ENCODE results near the gene MAP2K1. TPM values are rescaled to one million over a fixed set of nuclear protein-coding genes. Genes with fewer than 3 reads are reported as not detected.
"Not testable (repeated sequence)": the region's sequence is repeated elsewhere in the genome, so short reads cannot be mapped to it uniquely, and the experiment has no call there.

MAP2K1 gene
- total and polyA plus RNA-seq, 2 donors from 2014 or later: 33.1 to 49.4 TPM

- peaks cover 11 to 46% (median 31%) of the 10 kb centered on the region in 3 donors for H3K36me3 ChIP-seq (ENCODE audit: control insufficient read depth in 2 of 3, insufficient read depth in 3 of 3, low read length in 3 of 3)
- H3K4me1 ChIP-seq (ENCODE audit: control insufficient read depth in 2 of 3, insufficient read depth in 2 of 3, low read depth in 1 of 3, low read length in 3 of 3): peaks cover 3 to 17% (median 7%) of the 10 kb centered on the region in 3 donors
- H3K9ac ChIP-seq (ENCODE audit: low read length in 3 of 3): no peak overlapping the region
- H3K27me3 ChIP-seq (ENCODE audit: control insufficient read depth, insufficient read depth, low read length): no peaks in the 10 kb centered on the region
- no peak for TF ChIP-seq CTCF (IDR thresholded peaks at IDR 0.05; ENCODE audit: borderline replicate concordance, extremely low read depth, insufficient read depth)
- intact Hi-C loops (cut with DNase I): no loop called here
- no peak overlapping the region for H3K4me3 ChIP-seq (ENCODE audit: low read length in 3 of 3)
- FAIRE-seq: no peak
- H3K9me3 ChIP-seq (ENCODE audit: control insufficient read depth in 2 of 3, insufficient read depth in 1 of 3, low read length in 3 of 3): no peaks in the 10 kb centered on the region
- no peak for DNase-seq
- no peak overlapping the region for H3K27ac ChIP-seq (ENCODE audit: low read depth in 2 of 2, low read length in 2 of 2)
These were observed 115.8 kb downstream of the MAP2K1 start for GRCh38 chr15:66502491-66502890.

GRCh38 chr15:66503041-66503648 is 116.4 kb downstream of the MAP2K1 start:
- H3K9me3 ChIP-seq (ENCODE audit: control insufficient read depth in 2 of 3, insufficient read depth in 1 of 3, low read length in 3 of 3); FAIRE-seq; H3K27me3 ChIP-seq (ENCODE audit: control insufficient read depth, insufficient read depth, low read length); DNase-seq; H3K27ac ChIP-seq (ENCODE audit: low read depth in 2 of 2, low read length in 2 of 2); intact Hi-C loops (cut with DNase I): not testable (repeated sequence)
- Histone ChIP-seq H3K4me1 (ENCODE audit: control insufficient read depth in 2 of 3, insufficient read depth in 2 of 3, low read depth in 1 of 3, low read length in 3 of 3) (peaks cover 3 to 13% (median 6%) of the 10 kb centered on the region in 3 donors), H3K9ac (ENCODE audit: low read length in 3 of 3) (peak overlapping the region; percentile 95 to 96 (median 95)), H3K4me3 (ENCODE audit: low read length in 3 of 3) (peak overlapping the region; percentile 95 to 98 (median 97)), H3K36me3 (ENCODE audit: control insufficient read depth in 2 of 3, insufficient read depth in 3 of 3, low read length in 3 of 3) (peaks cover 10 to 43% (median 31%) of the 10 kb centered on the region in 3 donors)

GRCh38 chr15:66503780-66504562 is 117.3 kb downstream of the MAP2K1 start:
- DNase-seq (no peak), FAIRE-seq (no peak)
- Histone ChIP-seq H3K9ac (ENCODE audit: low read length in 3 of 3) (peak overlapping the region; percentile 95 to 96 (median 95)), H3K27ac (ENCODE audit: low read depth in 2 of 2, low read length in 2 of 2) (peak overlapping the region; percentile 93 to 98), H3K4me1 (ENCODE audit: control insufficient read depth in 2 of 3, insufficient read depth in 2 of 3, low read depth in 1 of 3, low read length in 3 of 3) (peaks cover 3 to 7% (median 5%) of the 10 kb centered on the region in 3 donors), H3K36me3 (ENCODE audit: control insufficient read depth in 2 of 3, insufficient read depth in 3 of 3, low read length in 3 of 3) (peaks cover 6 to 34% (median 27%) of the 10 kb centered on the region in 3 donors), H3K4me3 (ENCODE audit: low read length in 3 of 3) (peak overlapping the region; percentile 95 to 98 (median 97)), H3K27me3 (ENCODE audit: control insufficient read depth, insufficient read depth, low read length) (no peaks in the 10 kb centered on the region), H3K9me3 (ENCODE audit: control insufficient read depth in 2 of 3, insufficient read depth in 1 of 3, low read length in 3 of 3) (no peaks in the 10 kb centered on the region)
- no peak for TF ChIP-seq CTCF (IDR thresholded peaks at IDR 0.05; ENCODE audit: borderline replicate concordance, extremely low read depth, insufficient read depth)
- intact Hi-C loops (cut with DNase I): no loop called here

Measured in kidney (tissue), 14 donors.